ENCODE results near the gene DEFB125.

The DEFB125 gene

GRCh38 chr20:145877-146276, 58.4 kb downstream of the DEFB125 start:
- DNase-seq (ENCODE audit: low read depth in 2 of 2, low spot score in 1 of 2) = no peak

Data from stimulated activated CD8-positive, alpha-beta memory T cell treated with anti-CD3 and anti-CD28 coated beads, Interleukin-4, amount 100 ng/mL, for 4 hours (primary cell).